GM19372 (cell line): ENCODE data around the gene XYLB.
"Not testable (repeated sequence)": the region's sequence is repeated elsewhere in the genome, so short reads cannot be mapped to it uniquely, and the experiment has no call there.

Experiments used
- ATAC-seq: cut with Tn5 transposase; IDR thresholded peaks from one replicate; pipeline ENCODE4 v1.9.1; 2021; ENCODE audit warnings: mild to moderate bottlenecking, low read depth, moderate library complexity; ENCODE audit not compliant: unreplicated experiment

The XYLB gene

DNA sequence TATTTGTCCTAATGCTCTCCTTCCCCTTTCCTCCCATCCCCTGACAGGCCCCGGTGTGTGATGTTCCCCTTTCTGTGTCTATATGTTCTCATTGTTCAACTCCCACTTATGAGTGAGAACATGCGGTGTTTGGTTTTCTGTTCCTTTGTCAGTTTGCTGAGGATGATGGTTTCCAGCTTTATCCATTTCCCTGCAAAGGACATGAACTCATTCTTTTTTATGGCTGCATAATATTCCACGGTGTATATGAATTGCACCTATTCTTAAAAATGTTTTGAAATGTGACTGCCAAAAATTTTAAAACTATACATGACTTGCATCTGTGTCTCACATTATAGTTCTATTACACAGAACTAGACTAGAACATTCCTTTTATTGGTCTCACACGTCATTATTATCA lies 25.9 kb upstream of the XYLB start:
- not testable (repeated sequence) for ATAC-seq

DNA sequence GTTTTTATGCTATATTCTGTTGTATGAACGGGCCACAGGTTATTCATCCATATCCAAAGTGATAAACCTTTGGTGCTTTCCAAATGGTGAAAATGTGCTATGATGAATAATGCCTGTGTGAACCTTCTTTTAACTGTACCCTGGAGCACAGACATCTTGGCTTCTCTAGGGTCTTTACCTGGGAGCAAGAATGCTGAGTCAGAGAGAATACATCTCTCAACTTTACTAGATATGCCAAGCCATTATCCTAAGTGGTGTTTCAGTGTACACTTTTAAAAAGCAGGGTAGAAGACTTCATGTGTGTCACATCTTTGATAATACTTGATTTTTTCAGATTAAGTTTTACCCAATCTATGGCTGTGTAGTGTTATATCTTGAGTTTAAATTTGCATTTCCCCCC lies 23.5 kb upstream of the XYLB start:
- no peak for ATAC-seq

DNA sequence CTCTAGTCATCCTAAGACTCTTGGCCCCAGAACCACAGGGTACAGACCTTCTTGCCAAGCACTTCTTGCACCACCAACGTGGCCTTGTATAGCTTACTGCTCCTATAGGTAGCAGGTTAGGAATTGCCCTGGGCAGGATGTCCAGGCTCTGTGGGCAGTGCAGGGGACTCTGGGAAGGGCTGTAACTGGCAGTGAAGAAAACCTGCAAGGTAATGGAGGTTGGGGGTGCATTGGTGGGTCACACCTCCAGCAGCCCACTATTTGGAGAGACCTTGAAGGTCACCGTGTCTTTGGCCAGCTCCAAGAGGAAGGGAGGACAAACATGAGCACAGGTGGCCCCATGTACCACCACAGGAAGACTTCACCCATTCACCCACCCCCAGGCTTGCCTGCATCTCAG lies 21.3 kb upstream of the XYLB start:
- ATAC-seq = no peak

DNA sequence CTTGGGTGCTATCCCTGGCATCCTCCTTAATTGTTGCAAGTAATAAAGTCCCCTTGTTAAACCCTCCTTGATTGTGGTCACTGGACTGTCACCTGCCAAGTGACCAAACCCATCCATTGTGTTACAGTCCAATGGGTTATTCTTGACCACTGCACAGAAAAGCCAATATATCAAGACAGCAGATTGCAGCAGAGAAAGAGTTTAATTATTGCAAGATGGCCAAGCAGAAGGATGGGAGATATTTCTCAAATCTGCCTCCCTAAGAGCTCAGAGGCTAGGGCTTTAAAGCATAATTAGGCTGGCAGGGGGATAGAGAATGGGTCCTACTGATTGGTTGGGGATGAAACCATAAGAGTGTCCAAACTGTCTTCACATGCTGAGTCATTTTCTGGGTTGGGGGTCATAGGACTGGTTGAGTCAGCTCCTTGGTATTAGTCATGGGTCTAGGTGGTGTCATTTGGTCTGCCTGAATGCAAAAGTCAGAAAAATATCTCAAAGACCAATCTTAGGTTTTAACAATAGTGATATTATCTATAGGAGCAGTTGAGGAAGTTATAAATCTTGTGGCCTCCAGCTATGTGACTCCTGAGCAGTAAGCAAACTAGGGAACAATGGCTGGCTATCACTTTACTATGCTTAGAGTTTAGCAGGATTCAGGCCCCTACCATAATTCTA lies 19.1 kb upstream of the XYLB start:
- ATAC-seq = no peak

DNA sequence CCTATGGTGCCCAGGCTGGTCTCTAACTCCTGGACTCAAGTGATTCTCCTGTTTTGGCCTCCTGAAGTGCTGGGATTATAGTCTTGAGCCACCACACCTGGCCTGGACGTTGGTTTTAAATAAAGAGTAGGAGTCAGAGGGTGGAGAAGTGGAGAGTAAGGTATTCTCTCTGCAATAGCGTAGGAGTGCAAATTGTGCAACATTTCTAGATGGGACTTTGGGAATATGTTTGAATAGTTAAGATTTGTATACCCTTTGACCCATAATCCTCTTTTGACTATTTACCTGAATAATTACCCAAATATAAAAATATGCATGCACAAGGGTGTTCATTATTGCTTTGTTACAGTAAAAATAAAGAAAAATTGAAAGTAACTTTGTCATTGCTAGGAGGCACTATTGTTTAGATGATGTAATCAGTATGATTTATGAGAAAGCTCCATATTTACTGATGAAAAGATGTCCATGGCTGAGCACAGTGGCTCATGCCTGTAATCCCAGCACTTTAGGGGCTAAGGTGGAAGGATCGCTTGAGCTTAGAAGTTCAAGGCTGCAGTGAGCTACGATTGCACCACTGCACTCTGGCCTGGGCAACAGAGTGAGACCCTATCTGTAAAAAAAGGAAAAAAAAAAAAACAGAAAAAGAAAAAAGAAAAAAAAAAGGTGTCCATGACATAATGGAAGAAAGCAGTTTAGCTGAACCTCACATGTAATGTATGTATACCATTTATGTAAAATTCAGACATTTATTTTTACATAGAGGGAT lies 15.1 kb upstream of the XYLB start:
- ATAC-seq = no peak

DNA sequence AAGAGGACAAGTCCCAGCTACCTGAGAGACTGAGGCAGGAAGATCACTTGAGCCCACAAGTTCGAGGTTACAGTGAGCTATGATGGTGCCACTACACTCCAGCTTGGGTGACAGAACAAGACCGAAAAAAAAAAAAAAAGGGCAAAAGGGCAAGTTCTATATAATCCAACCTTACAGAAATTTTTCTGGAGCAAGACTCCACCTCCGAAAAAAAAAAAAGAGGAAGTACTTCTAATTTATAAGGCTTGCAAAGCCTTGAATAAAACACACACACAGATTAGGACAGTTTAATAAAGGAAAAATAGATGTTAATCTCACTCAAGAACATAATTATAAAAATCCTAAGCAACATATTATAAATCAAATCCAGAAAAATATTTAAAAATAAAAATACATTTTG lies 14.4 kb upstream of the XYLB start:
- ATAC-seq = no peak

DNA sequence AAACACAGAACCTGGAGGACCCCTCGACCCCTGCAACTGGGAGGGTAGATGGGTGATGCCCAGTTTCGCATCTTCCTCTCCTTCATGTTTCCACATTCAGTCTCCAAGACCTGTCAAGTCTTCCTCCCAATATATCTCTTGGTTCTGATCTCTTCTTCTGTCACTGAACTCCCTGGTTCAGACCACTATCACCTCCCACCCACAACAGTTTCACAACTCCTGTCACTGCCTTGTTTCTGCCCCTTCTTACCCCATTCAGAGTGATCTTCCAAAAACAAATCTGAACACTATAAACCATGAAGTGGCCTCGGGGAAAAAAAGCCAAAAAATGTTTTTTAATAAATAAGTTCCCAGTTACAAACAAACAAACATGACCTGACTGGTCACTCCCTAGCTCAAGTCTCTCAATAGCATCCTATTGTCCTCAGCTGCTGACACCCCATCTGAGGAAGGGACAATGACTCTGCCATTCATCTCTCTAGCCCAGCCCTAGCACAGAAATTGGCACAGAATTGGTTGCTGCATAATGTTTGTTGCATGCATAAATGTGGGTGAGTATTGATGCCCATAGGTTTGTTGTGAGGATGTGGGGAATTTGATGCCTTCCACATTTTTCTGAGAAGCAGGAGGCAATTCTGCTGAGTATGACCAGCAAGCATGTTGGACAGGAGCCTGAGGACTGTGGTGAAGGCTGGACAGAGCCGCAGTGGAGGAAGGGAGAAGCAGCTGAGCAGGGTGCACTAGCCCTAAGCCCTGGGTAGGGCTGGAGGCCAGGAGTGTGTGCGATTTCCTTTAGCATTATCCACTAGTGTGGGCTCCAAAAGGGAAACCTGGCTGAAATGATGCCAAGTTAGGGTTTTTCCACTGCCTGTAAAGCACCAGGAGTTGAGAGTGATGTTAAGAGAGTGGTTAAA lies 12.2 kb upstream of the XYLB start:
- no peak for ATAC-seq

DNA sequence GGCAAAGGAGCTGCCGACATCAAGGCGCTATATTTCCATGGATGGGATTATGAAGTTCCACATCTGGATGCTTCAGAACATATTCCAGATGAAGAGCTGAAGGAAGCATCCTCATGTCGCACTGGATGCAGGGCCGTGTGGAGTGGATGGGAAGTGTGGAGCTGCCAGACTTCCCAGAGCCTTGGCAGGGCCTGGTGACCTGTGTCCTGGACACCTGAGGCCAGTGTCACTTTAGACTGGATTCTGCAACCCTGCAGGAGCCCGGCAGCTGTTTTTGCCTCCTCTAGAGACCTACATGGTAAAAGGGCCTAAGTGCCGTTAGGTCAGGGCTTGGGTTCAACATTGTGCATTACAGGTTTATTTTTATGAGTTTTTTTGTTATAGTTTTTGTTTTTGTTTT lies 11.3 kb upstream of the XYLB start:
- ATAC-seq = no peak

DNA sequence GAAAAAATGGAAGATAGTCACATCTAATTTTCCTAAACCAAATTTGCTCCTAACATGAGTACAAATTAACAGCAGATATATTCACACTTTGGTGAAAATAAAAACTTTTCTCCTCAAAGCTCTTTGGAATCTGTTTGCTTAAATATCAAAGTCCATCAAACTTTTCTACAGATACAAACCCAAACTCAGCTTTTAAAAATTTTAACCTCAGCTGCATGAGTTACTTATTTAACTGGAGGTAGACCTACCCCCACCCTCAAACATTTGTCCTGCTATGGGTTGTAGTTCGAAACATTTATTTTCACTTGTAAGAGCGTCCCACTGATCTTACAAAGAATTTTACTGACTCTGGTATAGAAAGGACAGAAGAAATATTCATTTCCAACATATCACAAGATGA lies 8.9 kb upstream of the XYLB start:
- ATAC-seq = no peak

DNA sequence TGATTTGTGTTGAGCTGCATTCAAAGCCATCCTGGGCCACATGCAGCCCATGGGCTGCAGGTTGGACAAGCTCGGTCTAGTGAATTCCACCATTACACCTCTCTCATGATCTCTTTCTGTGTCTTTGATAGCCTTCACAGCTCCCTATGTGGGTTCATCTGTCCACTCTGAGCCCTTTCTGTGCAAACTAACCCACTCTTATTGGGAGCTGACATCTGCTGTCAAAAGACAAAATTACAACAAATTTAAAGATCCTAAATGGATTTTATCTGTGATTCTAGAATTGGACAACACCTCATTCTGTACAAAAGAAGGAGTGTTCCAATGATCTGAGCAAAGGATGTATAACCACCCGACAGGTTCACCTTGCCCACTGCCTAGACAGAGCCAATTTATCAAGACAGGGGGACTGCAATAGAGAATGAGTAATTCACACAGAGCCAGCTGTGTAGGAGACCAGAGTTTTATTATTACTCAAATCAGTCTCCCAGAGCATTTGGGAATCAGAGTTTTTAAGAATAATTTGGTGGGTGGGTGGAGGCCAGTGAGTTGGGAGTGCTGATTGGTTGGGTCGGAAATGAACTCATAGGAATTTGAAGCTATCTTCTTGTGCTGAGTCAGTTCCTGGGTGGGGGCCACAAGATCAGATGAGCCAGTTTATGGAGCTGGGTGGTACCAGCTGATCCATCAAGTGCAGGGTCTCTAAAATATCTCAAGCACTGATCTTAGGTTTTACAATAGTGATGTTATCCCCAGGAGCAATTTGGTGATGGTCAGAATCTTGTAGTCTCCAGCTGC lies 2.6 kb upstream of the XYLB start:
- no peak for ATAC-seq

DNA sequence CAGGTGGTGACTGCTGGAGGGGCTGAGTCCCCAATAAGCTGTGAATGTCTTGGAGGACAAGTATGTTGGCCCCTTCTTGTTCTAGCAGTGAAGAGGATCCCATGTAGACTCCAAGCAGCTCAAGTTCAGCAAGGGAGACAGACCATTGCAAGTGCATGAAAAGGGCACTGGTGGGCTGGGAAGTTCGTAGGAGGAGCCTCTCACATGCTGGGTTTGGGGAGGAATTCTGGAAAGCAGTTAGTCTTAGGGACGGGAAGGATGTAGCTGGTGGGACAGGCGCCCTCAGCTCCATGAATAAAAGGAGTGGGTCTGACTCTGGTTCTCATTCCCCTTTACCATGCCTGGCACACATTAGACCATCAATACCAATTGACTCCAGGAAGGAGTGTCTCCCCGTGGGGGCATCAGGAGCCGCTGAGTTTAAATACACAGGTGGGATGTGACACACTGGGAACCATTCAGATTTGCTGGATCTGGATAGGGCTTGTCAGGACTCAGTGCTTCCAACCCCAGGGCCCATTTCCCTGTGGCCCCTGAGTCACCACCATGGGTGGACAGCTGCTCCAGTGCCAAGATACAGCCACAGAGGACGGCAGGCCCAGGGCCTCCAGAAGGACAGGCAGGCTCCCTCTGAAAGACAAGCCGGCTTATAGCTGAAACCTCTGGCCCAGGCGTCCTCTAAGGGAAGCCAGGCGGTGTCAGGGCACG lies 552 bp upstream of the XYLB start:
- ATAC-seq = peak; percentile 29

DNA sequence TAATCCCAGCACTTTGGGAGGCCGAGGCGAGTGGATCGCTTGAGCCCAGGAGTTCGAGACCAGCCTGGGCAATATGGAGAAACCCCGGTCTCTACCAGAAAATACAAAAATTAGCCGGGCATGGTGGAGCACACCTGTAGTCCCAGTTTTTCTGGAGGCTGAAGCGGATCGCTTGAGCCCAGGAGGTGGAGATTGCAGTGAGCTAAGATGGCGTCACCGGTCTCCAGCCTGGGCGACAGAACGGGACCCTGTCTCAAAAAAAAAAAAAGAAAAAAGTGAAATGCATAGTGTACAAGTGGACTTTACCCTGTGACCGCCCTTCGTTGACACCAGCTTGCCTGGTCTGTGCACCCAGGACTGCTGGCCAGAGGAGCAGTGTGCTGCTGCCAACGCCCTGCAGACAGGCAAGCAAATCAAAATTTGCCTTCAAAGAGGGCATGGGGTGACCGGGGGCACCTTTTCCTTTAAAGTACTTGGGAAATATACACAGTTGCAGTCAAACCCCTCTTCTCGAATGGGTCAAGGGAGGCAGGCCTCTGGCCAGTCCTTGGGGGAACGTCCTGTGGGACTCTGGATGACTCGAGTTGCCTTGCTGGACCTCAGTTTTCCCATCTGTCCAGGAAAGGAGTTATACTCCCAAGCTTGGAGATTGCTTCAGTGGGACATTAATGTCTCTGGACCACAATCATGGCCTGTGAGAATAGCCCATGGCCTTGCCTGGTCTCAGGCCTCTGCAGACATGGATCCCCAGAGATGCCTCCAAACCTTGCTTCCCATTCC lies 1.0 kb downstream of the XYLB start:
- no peak for ATAC-seq

DNA sequence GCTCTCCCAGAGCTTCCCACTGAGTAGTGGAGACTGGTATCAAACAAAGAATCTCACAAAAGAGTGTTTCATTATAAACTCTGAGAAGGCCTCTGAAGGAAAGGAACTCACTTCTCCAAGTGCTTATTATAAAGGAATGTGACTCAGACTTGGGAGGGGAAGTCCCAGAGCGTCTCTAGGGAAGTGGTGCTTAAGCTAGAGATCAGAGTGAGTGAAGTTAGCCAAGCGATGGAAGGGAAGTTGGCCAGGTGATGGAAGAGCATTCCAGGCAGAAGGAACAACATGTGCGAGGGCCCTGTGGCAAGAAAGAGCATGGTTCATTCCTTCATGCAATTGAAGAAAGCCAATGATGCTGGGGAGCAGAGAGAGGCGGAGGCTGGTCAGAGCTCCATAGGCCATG lies 2.3 kb downstream of the XYLB start:
- ATAC-seq = no peak

DNA sequence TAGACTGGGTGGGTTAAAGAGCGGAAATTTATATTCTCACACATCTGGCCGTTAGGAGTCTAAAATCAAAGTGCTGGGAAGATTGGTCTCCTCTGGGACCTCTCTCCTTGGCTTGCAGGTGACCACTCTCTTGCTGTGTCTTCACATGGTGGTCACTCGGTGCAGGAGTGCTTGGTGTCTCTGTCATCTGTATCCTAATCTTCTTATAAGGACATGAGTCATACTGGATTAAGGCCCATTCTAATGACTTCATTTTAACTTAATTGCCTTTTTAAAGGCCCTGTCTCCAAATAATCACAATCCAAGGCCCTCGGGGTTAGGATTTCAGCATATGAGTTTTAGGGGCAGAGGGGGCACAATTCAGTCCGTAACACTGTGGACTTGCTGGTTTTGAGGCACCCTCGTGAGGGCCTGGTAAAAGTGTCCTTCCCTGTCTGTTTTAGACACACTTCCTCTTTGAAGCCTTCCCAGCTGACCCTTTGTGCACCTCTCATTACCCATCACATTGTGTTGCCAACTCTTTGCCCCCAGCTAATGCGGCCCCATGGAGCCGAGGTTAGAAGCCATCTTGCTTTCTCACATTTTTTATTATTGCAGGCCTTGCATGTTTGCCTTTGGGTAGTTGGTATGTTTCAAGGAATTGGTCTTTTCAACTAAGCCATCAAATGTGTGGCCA lies 3.2 kb downstream of the XYLB start:
- no peak for ATAC-seq

DNA sequence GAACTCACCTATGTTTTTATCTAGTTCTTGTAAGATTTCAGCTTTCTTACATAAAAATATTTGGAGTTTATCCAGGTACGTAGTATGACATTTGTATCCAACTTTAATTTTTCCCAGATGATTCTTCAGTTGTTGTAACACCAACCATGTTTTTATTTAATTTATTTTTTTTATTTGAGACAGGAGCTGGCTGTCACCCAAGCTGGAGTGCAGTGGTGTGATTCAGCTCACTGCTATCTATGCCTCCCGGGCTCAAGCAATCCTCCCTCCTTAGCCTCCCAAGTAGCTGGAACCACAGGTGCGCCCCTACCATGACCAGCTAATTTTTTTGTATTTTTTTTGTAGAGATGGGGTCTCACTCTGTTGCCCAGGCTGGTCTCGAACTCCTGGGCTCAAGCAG lies 6.6 kb downstream of the XYLB start:
- no peak for ATAC-seq

DNA sequence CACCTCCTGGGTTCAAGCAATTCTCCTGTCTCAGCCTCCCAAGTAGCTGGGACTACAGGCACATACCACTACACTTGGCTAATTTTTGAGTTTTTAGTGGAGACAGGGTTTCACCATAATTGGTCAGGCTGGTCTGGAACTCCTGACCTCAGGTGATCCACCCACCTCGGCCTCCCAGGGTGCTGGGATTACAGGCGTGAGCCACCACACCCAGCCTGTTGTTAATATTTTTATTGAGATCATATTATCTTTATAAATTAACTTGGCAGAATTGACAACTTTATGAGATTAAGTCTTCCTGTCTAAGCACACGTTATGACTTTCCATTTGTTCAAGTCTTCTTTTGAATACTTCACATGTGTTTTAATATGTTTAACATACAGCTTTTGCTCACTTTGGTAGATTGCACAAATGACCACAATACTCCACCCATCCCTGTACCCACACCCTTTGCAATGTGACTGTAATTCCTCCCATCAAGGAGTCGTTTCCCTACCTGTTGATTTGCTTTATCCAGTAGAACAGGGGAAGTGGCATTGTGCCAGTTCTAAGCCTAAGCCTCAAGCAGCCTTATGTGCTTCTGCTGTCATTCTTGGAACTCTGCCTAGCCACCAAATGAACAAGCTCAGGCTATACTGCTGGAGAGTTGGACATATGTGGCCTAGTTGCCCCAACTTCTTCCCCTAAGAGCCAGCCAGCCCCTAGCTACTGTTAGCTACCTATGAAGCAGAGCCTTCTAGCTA lies 8.2 kb downstream of the XYLB start:
- ATAC-seq = no peak

DNA sequence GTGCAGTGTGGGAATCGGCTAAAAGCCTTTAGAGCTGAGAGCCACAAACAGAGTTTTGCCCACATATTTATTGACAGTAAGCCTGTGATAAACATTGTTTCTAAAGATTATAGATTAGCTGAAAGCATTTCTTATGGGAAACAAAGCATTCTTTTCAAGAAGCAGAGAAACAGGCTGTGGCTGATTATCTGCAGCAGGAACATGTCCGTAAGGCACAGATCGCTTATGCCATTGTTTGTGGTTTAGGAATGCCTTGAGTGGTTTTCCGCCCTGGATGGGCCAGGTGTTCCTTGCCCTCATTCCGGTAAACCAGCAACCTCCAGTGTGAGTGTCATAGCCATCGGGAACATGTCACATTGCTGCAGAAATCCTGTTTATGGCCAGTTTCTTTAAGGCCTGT lies 12.5 kb downstream of the XYLB start:
- ATAC-seq = no peak

DNA sequence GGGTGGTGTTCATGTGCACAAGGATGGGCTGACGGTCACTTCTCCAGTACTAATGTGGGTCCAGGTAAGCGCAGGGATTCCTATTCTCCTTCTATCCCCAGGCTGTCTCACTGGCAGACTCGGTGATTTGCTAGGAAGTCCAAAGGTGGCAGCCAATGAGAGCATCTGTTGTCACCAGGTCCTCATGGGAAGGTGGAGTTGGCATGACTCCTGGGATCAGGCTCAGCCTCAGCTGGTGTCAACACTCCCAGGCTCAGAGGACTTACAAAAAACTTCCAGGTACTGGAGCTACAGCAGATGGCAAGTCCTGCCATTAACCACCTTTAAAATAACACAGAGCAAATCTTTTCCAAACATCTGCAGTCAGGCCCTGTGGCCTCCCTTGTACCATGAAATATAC lies 13.8 kb downstream of the XYLB start:
- ATAC-seq = no peak
